Activated naive CD8-positive, alpha-beta T cell treated with anti-CD3 and anti-CD28 coated beads, Interleukin-2, amount 50 U/mL, for 16 hours (primary cell): ENCODE measurements around the gene ZNHIT3.
"Not testable (repeated sequence)": the region's sequence is repeated elsewhere in the genome, so short reads cannot be mapped to it uniquely, and the experiment has no call there.

Source experiments
- DNase-seq: peaks from one replicate; pipeline ENCODE4 v3.0.0-alpha.2; 2020; ENCODE audit warnings: low read depth, low spot score

Gene ZNHIT3

DNA sequence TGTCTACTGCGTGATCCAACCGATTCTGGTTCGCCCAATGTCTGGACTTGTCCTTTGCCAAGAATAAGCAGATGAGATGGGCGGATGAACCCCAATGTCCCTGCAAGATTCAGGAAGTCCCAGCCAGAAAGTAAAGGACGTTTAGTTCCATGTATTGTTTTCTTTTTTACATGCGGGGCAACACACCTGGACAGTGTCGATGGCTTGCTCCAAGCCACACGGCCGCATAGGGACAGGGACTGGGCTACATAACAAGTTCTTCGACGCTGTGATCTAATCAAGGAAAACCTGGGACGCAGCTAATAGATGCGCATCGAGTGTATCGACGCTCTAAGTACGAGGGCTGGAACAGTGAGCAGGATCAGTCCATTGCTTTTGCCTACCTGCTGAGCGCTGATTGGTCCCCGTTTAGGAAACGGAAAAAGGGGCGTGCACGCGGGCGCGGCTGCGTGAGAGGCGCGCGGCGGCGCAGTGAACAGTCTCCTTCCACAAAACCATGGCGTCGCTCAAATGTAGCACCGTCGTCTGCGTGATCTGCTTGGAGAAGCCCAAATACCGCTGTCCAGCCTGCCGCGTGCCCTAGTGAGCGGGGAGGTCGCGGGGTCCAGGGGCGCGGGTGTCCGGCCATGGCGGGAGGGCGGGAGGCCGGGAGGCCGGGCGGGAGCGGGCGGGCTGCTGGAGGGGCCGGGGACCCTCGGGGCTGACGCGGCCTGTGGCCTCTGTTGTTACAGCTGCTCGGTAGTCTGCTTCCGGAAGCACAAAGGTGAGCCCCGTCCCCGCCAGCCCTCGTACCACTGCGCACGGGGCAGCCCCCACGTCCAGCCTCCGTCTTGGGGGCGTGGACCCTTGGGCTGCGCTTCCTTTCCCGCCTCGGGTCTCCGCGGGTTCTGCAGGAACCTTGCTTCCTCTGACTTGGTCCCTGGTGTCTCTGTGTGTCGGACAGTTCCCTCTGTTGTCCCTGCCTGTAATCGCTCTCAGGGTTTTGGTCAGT, at the start of gene ZNHIT3:
ZNHIT3 (plus strand) TSS at position 478 of the 991 bp plus-strand sequence; CDS start at position 497, 19 bp downstream.
- peak; percentile 81 for DNase-seq

DNA sequence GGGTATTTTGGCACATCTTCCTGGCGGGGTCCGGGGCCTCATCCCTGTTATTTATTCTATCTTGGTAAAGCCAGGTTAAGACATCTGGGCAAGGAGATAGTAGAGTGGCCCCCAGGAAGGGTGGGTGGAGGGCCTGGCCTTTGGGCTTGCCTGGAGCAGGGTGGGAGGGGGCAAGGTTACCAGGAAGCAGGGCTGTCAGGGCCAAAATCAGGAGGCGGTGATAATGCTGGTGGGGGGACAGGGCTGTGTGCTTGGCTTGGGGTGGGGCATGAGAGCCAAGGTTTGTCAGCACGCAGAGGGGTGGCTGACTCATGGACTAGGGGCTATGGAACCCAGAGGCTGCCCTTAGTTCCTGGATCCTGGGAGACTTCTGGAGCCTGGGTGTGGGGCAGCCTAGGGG, 44.7 kb upstream of the ZNHIT3 start:
- not testable (repeated sequence) for DNase-seq

DNA sequence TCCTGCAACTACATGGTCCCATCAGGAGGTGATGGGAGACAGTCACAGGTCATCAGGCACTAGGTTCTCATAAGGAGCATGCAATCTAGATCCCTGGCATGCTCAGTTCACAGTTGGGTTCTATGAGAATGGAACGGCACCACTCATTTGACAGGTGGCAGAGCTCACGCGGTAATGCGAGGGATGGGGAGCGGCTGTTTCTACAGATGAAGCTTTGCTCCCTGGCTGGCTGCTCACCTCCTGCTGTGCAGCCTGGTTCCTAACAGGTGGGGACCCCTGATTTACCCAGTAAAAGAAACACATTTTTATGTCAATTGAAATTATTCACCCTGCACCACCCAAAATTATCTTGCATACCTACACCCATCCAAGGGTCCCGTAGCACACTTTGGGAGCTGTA, 42.7 kb upstream of the ZNHIT3 start:
- DNase-seq, result no peak

DNA sequence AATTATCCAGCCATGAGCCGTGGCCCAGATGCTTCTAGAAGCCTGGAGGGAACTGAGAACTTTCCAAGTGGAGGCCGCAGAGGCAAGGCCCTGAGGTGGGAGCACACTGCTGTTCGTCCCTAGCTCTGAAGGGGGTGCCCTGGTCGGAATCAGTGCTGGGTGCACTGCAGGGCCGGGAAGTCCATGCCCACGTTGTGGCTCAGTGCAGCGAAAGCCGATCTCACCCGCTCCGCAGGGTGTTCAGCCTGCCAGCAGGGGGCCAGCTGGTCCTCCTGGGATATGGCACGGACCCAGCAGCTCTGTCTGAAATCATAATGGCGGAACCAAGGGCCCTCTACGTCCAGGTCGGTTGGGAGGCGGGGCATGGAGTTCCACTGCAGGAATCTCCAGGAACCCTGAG, 36.5 kb upstream of the ZNHIT3 start:
- not testable (repeated sequence) for DNase-seq

DNA sequence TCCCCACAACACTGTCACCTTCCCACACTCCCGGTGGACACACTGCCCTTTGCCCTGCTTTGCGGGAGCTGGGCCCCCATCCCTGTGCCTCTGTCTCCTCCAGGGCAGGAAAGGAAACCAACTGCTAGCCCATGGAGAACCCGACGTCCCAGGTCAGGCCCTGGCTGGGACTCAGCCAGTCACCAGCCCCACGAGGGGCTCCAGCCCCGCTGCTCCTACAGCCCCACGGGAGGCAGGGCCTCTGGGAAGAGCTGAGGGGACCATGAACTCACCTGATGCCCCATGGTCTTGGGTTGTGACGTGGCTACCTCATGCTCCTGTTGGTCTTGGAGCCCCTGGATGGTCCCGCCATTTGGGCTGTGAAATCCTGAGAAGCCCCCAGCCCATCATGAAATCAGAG, 33.6 kb upstream of the ZNHIT3 start:
- not testable (repeated sequence) for DNase-seq

DNA sequence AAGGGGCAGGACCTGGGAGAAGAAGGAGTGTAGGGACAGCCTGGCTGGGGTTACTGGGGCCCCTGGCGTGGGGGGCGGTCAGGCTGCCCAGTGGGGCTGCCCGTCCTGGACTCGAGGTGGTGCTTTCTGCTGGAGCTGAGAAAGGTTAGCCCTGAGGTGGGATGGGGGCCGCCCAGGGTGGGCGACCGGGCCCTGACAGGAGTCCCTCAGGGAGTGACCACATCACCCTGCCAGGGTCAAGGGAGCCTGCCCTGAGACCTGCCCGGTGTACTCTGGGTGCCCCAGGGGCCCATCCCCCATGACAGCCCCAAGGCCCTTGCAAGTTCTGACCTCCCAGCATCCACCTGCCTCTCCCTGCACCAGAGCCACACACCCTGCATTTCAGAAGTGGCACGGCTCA, 28.8 kb upstream of the ZNHIT3 start:
- DNase-seq, result not testable (repeated sequence)

DNA sequence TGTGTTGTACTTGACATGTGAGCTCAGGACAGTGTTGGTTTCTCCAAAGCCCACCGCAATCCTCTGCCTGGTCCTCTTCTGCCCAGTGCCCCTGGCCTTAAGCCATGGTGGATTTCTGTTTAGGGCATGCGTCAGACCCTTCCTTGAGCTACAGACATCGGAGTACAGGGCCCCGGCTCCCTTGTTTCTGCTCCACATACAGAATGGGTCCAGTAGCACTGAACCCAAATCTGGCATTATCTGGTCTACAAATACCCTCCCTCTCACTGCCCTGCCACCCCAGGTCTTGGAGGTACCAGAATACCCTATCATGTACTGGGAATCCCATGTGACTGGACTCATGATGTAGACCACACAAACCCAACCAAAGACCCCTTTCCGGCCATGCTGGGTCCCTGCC, 27.4 kb upstream of the ZNHIT3 start:
- no peak for DNase-seq

DNA sequence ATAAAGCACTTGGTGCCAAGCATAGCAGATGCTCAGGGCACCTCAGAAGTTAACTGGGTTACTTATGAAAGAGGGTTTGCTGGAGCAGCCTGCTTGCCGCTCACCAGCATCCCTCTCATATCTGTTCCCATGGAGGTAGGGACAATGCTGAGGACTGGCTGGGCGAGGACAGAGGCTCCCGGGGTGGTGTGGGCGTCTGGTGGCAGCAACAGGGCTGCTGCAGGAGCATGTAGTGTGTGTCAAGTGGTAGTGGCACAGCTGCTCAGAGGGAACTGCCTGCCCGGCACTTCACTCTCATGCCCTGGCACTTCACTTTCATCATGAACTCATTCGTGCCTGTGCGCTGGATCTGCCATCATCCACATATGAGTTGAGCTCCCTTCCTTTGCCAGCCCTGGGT, 26.9 kb upstream of the ZNHIT3 start:
- DNase-seq, result no peak

DNA sequence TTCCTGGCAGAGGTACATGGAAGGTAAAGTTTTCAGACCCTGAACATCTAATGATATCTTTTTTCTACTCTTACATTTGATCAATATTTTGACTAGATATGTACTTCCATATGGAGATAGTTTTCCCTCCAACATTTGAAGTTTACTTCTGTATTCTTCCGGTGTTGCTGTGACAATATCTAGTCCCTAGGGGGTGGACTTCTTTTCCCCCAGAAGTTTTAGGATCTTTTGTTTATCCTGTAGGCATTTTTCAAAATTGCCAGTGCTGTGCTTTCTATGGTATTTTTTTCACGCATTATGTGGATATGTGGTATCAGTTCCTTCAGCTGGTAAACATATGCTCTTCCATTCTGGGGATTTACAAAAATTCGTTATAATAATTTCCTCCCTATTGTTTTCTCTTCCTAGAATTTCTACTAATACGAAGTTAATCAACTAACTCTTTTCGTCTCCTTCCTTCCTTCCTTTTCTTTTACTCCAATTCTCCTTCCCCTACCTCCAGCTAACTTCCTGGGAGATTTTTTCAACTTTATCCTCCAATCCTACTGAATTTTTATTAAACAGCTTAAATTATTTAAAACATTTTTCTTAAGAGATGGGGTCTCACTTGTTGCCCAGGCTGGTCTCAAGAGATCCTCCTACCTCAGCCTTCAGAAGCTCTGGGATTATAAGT, 26.1 kb upstream of the ZNHIT3 start:
- DNase-seq, result no peak

DNA sequence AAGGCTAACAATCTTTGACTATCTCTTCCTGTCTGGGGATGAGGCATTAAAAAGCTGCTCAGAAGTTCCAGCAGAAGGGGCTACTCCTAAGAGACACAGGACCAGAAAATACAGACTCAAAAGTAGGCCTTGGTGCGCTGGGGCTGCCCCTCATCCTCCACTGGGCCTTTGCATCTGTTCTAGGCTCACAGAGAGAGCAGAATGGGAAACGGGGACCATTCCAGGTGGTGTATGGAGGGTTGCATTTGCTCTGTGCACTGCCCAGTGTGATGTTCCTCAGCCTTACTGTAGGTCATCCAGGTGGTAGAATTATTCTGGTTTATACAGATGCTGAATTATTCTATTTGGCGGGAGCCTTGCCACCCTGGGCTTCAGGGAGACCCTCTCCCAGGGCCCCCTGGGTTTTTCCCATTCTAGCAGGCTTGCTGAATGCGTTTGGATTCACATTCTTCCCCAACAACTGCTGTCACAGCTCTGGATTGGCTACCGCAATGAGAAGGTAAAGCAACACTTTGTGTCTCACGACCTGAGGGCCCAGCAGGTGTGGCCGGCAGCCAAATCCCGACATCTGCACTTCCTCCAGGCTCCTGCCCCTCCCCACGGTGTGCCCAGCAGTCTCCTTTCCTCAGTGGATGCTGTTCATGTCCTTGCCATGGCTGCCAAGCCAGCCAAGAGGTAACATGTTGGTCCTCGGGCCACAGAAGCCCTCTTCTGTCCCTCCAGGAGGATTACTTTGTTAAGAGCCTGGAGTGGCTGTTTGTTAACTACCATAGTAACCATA, 25.0 kb upstream of the ZNHIT3 start:
- DNase-seq, result no peak

DNA sequence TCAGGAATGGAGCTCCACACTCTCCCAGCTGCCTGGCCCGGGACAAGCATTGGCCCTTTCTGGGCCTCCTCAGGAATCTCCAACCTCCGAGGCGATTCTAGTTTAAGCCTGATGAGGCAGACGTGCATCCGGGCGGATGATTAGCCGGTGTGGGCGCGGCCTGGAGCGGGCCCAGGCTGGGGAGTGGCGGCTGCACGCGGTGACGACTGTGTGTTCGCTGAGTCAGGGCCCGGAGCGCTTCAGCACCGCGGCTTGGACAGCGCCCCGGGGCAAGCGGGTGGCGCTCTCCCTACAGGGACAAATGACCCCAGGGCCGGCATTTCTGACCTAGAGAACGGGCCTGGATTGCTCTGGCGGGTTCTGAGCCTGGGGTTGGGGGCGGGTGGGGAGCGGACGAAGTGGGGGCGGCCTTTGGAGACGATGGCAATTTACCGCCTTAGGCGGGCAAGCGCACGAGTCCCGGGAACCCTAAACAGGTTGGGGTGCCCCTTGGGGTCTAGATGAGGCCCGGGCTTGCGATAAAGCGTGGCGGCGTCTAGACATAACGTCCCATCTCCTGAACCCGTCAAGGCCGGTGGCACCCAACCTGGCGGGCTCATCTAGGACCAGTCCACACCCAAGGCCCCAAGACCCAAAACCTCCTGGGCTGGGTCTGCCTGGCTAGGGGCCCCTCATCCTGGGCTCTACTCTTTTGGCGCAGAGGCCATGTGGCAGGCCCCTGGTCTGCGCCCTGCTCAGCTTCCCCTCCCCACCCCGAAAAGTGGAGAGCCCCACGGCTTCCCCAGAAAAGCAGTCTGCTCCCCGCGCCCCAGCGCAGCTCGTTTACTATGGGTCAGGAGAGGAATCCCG, 22.3 kb upstream of the ZNHIT3 start:
- peak; percentile 6 for DNase-seq

DNA sequence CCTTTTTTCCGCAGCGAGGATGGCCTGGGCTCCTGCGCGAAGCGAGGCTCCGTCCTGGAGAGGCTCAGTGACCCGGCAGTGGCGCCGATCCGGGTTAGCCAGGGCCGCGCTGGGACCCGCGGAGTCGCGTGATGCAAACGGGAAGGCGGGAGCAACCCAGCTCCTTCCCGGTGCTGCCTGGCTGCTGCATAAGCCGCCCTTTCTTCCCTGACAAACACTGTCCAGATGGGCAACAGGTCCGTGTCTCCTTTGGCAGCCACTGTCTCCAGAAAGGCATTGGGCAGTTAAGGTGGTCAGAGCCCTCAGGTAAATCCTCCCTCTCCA, 21.8 kb upstream of the ZNHIT3 start:
- DNase-seq, result no peak

DNA sequence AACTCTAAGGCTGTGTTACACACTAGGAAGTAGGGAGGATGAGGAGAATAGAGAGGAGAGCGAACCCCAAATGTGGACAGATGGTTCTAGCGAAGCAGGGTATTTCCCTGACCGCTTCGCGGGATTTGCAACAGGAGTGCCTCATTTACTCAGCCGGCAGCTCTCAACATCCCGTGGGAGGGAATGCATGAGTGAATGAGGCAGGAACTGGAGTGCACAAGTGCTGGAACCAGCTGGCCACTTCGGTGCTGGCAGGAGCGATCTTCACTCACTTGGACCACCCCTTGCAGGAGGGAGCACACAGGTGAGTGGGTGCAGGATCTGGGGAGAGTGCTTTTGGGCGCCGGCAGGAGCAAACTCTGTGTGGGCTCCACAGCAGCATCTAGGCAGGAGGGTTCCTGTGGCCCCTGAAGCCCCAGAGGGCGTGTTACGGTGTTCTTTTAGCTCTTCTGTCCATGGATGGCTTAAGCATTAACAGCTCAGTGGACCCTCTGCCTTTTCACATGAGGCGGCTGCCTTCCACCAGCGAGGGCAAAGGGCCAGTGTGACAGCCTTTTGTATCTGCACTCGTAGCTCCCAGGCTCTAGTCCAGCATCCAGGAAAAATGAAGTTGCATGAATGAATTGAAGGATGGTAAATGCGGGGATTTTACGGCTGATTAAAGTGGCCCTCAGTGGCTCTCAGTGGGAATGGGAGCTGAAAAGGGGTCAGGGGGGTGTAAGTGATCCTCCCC, 17.4 kb upstream of the ZNHIT3 start:
- DNase-seq, result no peak

DNA sequence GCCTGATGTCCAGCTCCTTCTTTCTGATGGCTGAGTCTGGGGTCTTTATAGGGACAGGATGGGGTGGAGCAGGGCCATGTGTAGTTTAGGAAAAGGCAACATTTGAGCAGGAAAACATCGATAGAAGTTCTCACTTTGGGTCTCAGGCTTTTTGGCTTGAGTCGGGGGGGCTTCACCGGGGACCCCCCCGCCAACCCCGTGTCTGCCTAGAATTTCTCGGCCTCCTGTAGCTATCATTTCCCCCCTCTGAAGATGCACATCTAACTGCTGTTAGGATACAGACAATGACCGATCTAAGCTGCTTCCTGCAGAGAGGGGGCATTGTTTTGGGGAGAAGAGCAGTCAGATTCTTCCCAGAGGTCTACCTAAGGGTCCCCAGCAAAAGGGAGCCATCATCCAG, 16.7 kb upstream of the ZNHIT3 start:
- no peak for DNase-seq

DNA sequence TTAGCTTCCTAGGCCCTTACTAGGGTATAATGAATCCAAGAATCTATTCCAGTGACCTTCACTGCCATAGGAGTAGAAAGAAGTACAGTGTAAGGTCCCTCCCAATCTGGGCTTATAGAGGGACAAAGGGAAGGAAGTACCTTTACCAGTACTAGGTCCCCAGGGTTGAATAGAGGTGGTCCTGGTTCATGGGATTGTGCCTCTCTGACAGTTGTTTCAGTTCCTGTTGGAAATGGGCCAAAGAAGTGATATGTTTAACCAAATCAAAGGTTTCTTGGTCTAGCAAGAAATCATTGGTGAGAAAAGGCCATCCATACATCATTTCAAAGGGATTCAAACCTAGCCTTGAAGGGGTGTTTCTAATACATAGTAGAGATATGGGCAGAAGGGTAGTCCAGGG, 16.0 kb upstream of the ZNHIT3 start:
- no peak for DNase-seq

DNA sequence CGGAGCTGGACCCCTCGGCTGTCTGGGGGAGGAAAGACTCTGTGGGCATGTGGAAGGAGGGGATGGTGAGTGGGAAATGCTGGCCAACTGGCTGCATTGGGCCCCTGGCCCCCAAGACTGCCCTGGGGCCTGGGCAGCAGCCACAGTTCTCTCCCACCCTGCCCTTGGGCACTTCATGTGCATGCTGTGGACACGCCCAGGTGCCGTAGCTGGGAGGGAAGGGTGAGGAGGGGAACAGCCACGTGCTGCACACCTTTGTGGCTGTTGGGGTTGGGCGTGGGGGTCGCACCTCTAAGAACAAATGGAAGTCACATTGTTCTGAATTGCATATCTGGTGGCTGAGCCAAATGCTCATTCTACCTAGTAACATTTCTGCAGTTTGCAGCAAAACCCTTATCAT, 11.9 kb upstream of the ZNHIT3 start:
- no peak for DNase-seq

DNA sequence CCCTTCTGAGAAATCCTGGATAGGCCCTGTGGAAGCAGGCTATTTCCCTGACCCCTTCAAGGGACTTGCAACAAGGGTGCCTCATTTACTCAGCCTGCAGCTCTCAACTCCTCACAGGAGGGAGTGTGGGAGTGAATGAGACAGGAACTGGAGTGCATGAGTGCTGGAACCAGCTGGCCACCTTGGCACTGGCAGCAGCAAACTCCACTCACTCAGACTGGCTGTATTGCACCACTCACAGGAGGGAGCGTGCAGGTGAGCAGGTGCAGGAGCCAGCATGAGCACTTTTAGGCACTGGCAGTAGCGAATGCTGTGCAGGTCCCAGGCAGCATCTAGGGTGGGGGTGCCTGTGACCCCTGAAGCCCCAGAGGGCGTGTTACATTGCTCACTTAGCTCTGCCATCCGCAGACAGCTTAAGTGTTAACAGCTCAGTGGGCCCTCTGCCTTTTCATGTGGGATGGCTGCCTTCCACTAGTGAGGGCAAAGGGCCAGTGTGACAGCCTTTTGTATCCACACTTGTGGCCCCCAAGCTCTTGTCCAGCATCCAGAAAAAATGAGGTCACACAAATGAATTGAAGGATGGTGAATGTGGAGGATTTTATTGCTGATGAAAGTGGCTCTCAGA, 11.0 kb upstream of the ZNHIT3 start:
- DNase-seq, result no peak

DNA sequence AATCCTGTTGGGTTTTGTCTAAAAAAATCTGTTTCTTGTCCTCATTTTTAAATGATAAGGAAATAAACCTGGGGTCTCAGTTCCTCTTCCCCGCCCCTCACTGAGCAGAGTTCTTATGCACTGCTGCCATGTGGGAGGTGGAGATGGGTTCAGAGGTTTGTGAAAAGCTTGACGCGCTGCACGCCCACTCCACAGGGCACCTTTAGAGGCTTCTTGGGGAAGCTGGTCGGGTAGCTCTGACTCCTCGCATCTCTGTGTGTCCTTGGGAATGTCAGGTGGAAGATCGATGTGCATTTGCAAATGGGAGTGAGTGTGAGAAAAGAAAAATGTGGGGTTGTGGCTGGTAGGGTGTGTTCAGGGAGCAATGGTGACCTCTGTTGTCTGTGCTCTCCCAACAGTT, 4.7 kb upstream of the ZNHIT3 start:
- DNase-seq, result no peak

DNA sequence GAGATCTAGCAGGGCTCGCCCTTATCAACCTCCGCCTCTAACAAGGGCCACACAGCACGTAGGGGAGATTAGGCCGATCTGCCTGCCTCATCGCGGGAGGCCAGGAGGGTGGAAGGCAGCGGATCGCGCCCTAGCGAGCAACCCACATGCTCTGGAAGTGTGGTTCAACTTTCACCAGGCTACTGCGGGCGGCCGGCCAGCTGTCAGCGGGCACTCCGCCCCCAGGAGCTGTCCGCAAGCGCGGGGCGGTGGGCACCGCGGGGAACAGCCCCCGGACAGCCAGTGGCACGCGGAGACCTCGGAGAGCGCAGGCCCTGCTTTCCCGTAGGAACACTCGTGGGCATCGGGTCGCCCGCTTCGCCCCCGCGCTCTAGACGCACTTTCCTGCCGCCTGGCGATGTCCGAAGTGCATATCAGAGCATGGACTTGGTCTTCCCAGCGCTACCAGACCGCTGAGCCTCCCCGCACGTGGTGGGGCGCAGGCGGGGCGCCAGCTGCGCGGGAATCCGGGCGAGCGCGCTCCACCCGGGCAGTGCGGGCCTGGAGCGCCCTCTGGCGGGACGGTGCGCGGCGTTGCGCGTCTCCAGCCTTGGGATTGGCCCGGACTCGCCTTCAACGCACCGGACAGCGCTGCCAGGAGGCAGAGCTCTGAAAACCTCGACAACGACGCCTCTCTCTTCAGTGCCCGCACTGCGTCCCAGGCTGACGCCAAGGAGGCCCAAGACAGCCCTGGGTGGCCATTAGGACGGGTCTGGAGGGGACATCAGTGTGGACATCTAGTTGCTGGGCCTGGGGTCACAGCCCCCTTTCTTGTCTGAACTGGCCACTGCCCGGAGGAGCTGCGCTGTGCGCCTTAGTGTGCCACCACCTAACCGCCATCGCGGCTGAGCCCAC, 3.6 kb upstream of the ZNHIT3 start:
- DNase-seq, result peak; percentile 69
